ENCODE data around the gene L3MBTL4. TPM values are rescaled to one million over a fixed set of nuclear protein-coding genes. Genes with fewer than 3 reads are reported as not detected.

L3MBTL4 gene
- total RNA-seq, 2 experiments from 2014 or later, result 0.19 to 0.47 TPM

DNA sequence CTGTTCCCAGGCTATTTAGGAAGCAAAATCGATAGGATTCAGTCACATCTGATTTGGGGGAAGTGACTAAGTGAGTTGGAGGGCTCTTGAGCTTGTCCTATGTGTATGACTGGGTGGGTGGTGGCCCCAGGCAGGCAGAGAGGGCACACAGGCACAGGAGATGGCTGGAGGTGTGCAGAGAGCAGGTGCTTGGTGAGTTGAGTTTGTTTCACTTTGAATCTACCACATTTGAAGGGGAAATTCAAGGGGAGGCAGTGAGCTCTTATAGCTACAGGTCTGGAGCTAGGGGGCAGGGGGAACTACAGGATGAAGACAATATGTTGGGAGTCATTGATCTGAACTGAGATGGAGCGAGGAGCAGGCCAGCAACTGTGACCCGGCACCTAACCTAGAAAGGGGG is 476.9 kb downstream of the L3MBTL4 start:
- ChIA-PET CTCF (no interaction called here), POLR2A (no interaction called here)

DNA sequence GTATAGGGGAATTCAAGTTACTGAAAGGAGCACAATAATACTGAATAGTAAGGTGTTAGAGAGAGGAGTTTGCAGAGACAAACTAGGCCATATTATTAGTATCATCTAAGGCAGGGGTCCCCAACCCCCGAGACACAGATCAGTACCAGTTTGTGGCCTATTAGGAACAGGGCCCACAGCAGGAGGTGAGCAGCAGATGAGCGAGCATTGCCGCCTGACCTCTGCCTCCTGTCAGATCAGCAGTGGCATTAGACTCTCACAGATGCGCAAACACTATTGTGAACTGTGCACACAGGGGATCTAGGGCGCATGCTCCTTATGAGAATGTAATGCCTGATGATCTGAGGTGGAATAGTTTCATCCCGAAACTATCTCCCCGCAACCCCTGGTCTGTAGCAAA is 477.6 kb downstream of the L3MBTL4 start:
- Mint-ChIP-seq H3K27ac (no peak overlapping the region), H3K36me3 (ENCODE audit: low read depth) (no peaks in the 10 kb centered on the region), H3K4me3 (no peak overlapping the region), H3K4me1 (ENCODE audit: low read depth) (no peaks in the 10 kb centered on the region), H3K27me3 (peaks cover 12% of the 10 kb centered on the region), H3K9me3 (no peaks in the 10 kb centered on the region)
- ATAC-seq (ENCODE audit: poor library complexity), result no peak
- TF ChIP-seq, protein P1, sequence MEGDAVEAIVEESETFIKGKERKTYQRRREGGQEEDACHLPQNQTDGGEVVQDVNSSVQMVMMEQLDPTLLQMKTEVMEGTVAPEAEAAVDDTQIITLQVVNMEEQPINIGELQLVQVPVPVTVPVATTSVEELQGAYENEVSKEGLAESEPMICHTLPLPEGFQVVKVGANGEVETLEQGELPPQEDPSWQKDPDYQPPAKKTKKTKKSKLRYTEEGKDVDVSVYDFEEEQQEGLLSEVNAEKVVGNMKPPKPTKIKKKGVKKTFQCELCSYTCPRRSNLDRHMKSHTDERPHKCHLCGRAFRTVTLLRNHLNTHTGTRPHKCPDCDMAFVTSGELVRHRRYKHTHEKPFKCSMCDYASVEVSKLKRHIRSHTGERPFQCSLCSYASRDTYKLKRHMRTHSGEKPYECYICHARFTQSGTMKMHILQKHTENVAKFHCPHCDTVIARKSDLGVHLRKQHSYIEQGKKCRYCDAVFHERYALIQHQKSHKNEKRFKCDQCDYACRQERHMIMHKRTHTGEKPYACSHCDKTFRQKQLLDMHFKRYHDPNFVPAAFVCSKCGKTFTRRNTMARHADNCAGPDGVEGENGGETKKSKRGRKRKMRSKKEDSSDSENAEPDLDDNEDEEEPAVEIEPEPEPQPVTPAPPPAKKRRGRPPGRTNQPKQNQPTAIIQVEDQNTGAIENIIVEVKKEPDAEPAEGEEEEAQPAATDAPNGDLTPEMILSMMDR (IDR thresholded peaks at IDR 0.05), result no peak
- no peak for DNase-seq
- Histone ChIP-seq H3K4me1 (ENCODE audit: insufficient read depth, low read length) (no peaks in the 10 kb centered on the region), H3K27me3 (ENCODE audit: control insufficient read depth in 1 of 2, insufficient read depth in 2 of 2, low read length in 2 of 2) (no peaks in the 10 kb centered on the region), H3K36me3 (ENCODE audit: insufficient read depth, low read length) (no peaks in the 10 kb centered on the region), H3K4me3 (ENCODE audit: low read length) (no peak overlapping the region), H3K27ac (ENCODE audit: low read depth in 1 of 2, low read length in 2 of 2) (no peak overlapping the region), H3K9me3 (ENCODE audit: control insufficient read depth in 1 of 2, insufficient read depth in 1 of 2, low read length in 2 of 2) (peaks cover 0 to 4% of the 10 kb centered on the region in 2 experiments)
- ChIA-PET POLR2A (no interaction called here), CTCF (no interaction called here)
- intact Hi-C loops (cut with DNase I, micrococcal nuclease), result no loop called here

More for the DNA sequence above, 476.9 kb downstream of the L3MBTL4 start:
- no peaks in the 10 kb centered on the region for H3K36me3 ChIP-seq (ENCODE audit: insufficient read depth, low read length)
- Mint-ChIP-seq H3K27me3 (peaks cover 12% of the 10 kb centered on the region), H3K27ac (no peak overlapping the region), H3K9me3 (no peaks in the 10 kb centered on the region), H3K4me3 (no peak overlapping the region), H3K4me1 (ENCODE audit: low read depth) (no peaks in the 10 kb centered on the region), H3K36me3 (ENCODE audit: low read depth) (no peaks in the 10 kb centered on the region)
- ATAC-seq (ENCODE audit: poor library complexity) (no peak), DNase-seq (no peak)
- no peaks in the 10 kb centered on the region for H3K27me3 ChIP-seq (ENCODE audit: control insufficient read depth in 1 of 2, insufficient read depth in 2 of 2, low read length in 2 of 2)
- intact Hi-C loops (cut with DNase I, micrococcal nuclease), result no loop called here
- no peak overlapping the region for H3K27ac ChIP-seq (ENCODE audit: low read depth in 1 of 2, low read length in 2 of 2)
- peaks cover 0 to 4% of the 10 kb centered on the region in 2 experiments for H3K9me3 ChIP-seq (ENCODE audit: control insufficient read depth in 1 of 2, insufficient read depth in 1 of 2, low read length in 2 of 2)
- TF ChIP-seq, protein P1 (IDR thresholded peaks at IDR 0.05), result no peak
- H3K4me3 ChIP-seq (ENCODE audit: low read length), result no peak overlapping the region
- no peaks in the 10 kb centered on the region for H3K4me1 ChIP-seq (ENCODE audit: insufficient read depth, low read length)

DNA sequence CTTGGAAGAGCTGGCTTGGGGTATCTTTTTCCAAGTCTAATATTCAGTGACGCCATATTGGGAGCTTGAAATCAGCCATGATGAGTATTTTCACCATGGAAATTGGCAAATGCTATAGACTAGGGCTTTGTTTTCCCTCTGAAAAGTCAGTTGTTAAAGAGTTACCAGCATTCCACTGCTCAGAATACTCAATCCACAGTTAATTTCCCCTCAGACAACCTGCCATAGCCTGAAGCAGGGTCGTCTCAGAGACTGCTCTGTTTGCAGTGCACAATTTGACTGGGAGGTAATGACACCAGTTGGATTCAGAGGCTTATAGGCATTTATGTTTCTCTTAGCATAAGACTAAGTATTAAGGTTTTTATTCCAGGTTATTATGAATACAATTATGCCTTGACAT is 483.9 kb downstream of the L3MBTL4 start:
- H3K4me1 Mint-ChIP-seq (ENCODE audit: low read depth), result no peaks in the 10 kb centered on the region
- ATAC-seq (ENCODE audit: poor library complexity) (no peak), DNase-seq (no peak)
- no peaks in the 10 kb centered on the region for H3K36me3 Mint-ChIP-seq (ENCODE audit: low read depth)
- H3K4me1 ChIP-seq (ENCODE audit: insufficient read depth, low read length), result no peaks in the 10 kb centered on the region
- intact Hi-C loops (cut with DNase I, micrococcal nuclease), result no loop called here
- peaks cover 10% of the 10 kb centered on the region for H3K9me3 Mint-ChIP-seq
- no peaks in the 10 kb centered on the region for H3K9me3 ChIP-seq (ENCODE audit: control insufficient read depth in 1 of 2, insufficient read depth in 1 of 2, low read length in 2 of 2)
- no peak overlapping the region for H3K27ac Mint-ChIP-seq
- POLR2A ChIA-PET, result no interaction called here
- H3K27ac ChIP-seq (ENCODE audit: low read depth in 1 of 2, low read length in 2 of 2), result no peak overlapping the region
- TF ChIP-seq, protein P1 (IDR thresholded peaks at IDR 0.05), result no peak
- H3K27me3 Mint-ChIP-seq, result peaks cover 13% of the 10 kb centered on the region
- H3K36me3 ChIP-seq (ENCODE audit: insufficient read depth, low read length), result no peaks in the 10 kb centered on the region
- CTCF ChIA-PET, result no interaction called here
- H3K4me3 ChIP-seq (ENCODE audit: low read length), result no peak overlapping the region
- no peaks in the 10 kb centered on the region for H3K27me3 ChIP-seq (ENCODE audit: control insufficient read depth in 1 of 2, insufficient read depth in 2 of 2, low read length in 2 of 2)
- no peak overlapping the region for H3K4me3 Mint-ChIP-seq
